Coronary artery (tissue), 2 donors: ENCODE data around the gene ZNF280A.

Experiments
- DNase-seq: peaks from one replicate; pipeline ENCODE4 v3.0.0-alpha.2; 2017; ENCODE audit warnings: low spot score
- H3K27ac ChIP-seq, 2 donors: fragments of 200-600 bp; sonication (generic); one replicate each; pipeline ENCODE4 v1.5.1; 2016 to 2019
- H3K4me3 ChIP-seq: fragments of 200-600 bp; sonication (generic); 2 replicates; pipeline ENCODE4 v1.5.1; 2016; ENCODE audit warnings: mild to moderate bottlenecking, moderate library complexity
- TF ChIP-seq, protein P1 (sequence below): fragments of 200-600 bp; sonication (generic); IDR thresholded peaks from one replicate; pipeline ENCODE4 v1.5.1; 2019; ENCODE audit warnings: antibody characterized with exemption

The ZNF280A gene

DNA sequence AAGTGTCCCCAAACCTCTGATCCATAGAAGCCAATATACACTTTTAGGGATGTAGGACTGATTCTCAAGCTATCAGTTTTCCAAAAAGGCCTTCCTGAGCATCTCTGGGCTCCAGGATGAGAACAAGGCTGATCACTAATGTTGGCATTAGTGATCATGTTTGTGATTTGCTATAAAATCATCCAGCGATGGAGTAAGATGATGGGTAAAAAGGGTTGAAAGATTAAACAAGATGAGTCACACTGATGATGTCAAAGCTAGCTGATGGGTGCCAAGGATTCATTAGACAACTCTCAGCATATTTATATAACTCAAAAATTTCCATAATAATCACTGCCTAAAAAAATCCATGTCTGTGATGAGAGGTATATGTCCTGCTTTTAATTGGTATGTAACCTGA lies 54.3 kb downstream of the ZNF280A start:
- DNase-seq = no peak
- TF ChIP-seq, protein P1, sequence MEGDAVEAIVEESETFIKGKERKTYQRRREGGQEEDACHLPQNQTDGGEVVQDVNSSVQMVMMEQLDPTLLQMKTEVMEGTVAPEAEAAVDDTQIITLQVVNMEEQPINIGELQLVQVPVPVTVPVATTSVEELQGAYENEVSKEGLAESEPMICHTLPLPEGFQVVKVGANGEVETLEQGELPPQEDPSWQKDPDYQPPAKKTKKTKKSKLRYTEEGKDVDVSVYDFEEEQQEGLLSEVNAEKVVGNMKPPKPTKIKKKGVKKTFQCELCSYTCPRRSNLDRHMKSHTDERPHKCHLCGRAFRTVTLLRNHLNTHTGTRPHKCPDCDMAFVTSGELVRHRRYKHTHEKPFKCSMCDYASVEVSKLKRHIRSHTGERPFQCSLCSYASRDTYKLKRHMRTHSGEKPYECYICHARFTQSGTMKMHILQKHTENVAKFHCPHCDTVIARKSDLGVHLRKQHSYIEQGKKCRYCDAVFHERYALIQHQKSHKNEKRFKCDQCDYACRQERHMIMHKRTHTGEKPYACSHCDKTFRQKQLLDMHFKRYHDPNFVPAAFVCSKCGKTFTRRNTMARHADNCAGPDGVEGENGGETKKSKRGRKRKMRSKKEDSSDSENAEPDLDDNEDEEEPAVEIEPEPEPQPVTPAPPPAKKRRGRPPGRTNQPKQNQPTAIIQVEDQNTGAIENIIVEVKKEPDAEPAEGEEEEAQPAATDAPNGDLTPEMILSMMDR = no peak
- Histone ChIP-seq H3K4me3 (no peak overlapping the region), H3K27ac (no peak overlapping the region)

DNA sequence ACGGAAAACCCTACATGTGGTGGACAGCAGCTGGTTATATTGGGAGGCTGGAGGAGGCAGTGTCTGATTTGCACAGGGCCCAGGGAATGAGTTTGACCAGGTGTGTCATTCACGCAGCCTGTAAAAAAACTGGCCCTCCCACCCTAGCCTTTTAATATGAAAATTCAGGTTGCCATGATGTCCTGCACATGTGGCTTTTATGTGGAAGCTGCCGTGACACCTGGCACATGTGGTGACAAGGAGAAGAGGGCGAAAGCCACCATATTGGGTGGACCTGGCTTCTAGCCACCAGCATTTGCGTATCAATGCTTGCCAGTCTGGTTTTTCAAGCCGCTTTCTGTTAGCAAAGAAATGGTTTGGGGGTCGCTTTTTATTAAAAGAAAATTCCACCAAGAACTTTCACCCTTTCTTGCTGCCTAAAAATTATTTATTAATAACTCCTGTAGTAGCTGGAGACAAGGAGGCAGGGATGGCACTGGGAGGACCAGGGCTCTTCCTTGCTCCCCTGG lies 54.9 kb downstream of the ZNF280A start:
- no peak overlapping the region for H3K4me3 ChIP-seq
- TF ChIP-seq, protein P1 = no peak
- DNase-seq = no peak
- H3K27ac ChIP-seq = no peak overlapping the region

DNA sequence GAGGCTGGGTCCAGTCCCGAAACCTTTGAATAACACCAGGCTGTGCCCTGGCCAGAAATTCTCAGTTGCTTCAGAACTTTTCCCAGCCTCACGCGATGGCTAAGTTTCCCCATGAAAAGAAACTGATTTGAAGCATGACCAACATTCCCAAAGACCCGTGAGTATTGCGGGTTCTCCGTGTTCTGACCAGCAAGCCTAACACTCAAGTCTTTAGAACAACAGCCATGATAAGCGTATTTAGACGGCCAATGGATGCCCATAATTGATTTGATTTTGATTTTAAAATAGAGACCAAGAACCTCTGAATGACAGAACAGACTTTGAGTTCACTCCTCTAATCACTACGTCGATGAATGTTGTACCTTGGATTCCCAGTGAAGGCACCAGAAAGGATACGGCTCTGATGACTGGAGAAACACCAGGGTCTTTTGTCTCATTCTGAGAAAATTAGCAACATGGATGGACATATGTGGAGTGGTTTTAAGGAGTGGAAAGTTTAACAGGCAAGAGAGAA lies 55.5 kb downstream of the ZNF280A start:
- DNase-seq = no peak

DNA sequence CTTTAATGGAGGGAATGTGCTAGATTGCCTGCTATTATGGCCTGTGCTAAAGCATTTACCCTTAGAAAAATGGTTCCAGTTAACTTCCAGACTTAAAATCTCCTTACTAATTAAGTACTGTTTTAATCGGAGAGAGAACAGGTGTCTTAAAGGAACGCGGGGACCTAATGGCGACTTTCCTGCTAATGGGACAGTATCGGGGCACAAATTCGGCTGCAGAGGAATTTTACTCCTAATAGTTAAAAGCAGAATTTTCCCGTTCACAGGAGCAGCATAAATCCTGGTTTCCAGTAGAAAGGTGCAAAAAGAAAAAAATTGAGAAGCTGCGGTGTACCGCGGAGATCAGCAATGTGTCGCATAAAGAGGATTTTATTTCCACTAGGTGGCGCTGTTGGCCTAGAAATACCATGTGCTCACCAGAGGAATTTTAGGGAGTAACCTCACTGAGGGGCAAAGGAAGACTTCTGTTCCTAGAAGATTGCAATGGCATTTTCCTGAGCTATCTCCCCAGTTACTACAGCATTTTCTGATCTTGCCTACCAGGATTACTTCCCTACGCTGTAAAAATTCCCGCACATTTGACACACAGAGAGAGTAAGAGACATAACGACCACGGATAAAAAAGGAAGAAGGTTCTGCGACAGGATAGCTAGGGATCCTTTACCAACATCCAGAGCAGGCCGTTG lies 56.1 kb downstream of the ZNF280A start:
- no peak overlapping the region for H3K4me3 ChIP-seq
- H3K27ac ChIP-seq = no peak overlapping the region
- DNase-seq = no peak
- TF ChIP-seq, protein P1 = peak; percentile 20

More for the DNA sequence above, 55.5 kb downstream of the ZNF280A start:
- H3K4me3 ChIP-seq = no peak overlapping the region
- H3K27ac ChIP-seq = no peak overlapping the region
- TF ChIP-seq, protein P1 = no peak
